ENCODE measurements around the gene IL1RL2. TPM values are rescaled to one million over a fixed set of nuclear protein-coding genes. Genes with fewer than 3 reads are reported as not detected.

Gene IL1RL2
- total and polyA plus RNA-seq, 4 donors = 0.35 to 1.3 (median 0.82) TPM

DNA sequence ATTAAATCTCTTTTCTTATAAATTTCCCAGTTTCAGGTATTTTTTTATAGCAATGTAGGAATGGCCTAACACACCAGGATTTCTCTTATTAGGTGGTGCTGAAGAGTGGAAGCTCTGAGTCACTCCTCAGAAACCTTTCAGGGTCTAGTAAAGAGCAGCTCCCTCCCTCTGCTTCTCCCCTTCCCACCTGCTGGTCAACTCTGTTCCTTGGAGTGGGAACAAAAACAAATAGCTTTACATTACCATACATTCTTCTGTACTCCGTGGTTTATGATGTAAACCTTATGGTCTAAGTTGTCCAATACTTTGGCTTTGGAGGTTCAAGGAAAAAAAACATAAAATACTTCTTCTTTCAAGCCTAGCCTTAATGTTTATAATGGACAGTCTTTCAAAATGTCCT is 47.0 kb upstream of the IL1RL2 start:
- no peak overlapping the region for H3K27ac ChIP-seq (ENCODE audit: low read depth in 1 of 2, low read length in 1 of 2)
- H3K4me1 ChIP-seq (ENCODE audit: control insufficient read depth in 5 of 5, insufficient read depth in 5 of 5, low read length in 5 of 5) = peaks cover 2 to 52% (median 18%) of the 10 kb centered on the region in 5 donors
- H3K9ac ChIP-seq (ENCODE audit: insufficient read depth in 1 of 2, low read length in 2 of 2) = peak overlapping the region in 1 of 2 donors; percentile 18
- ATAC-seq (ENCODE audit: insufficient read depth, low FRiP score) (no peak), DNase-seq (peak in 1 of 3 donors; percentile 25)
- no peak overlapping the region for H3K4me3 ChIP-seq
- TF ChIP-seq, protein P1, sequence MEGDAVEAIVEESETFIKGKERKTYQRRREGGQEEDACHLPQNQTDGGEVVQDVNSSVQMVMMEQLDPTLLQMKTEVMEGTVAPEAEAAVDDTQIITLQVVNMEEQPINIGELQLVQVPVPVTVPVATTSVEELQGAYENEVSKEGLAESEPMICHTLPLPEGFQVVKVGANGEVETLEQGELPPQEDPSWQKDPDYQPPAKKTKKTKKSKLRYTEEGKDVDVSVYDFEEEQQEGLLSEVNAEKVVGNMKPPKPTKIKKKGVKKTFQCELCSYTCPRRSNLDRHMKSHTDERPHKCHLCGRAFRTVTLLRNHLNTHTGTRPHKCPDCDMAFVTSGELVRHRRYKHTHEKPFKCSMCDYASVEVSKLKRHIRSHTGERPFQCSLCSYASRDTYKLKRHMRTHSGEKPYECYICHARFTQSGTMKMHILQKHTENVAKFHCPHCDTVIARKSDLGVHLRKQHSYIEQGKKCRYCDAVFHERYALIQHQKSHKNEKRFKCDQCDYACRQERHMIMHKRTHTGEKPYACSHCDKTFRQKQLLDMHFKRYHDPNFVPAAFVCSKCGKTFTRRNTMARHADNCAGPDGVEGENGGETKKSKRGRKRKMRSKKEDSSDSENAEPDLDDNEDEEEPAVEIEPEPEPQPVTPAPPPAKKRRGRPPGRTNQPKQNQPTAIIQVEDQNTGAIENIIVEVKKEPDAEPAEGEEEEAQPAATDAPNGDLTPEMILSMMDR (IDR thresholded peaks at IDR 0.05; ENCODE audit: control extremely low read depth, extremely low read depth) = no peak
- WGBS, 2 donors = 45 to 52% methylated on average over 1 of the region's 1 CpG
- H3K27me3 ChIP-seq (ENCODE audit: control insufficient read depth in 3 of 3, insufficient read depth in 3 of 3, low read length in 2 of 3) = no peaks in the 10 kb centered on the region
- H3K36me3 ChIP-seq (ENCODE audit: control insufficient read depth in 4 of 4, insufficient read depth in 4 of 4, low read length in 4 of 4) = peaks cover 0 to 18% (median 5%) of the 10 kb centered on the region in 4 donors
- H3K9me3 ChIP-seq (ENCODE audit: control insufficient read depth in 4 of 4, insufficient read depth in 3 of 4, low read length in 3 of 4) = peaks cover 0 to 10% (median 0%) of the 10 kb centered on the region in 4 donors

DNA sequence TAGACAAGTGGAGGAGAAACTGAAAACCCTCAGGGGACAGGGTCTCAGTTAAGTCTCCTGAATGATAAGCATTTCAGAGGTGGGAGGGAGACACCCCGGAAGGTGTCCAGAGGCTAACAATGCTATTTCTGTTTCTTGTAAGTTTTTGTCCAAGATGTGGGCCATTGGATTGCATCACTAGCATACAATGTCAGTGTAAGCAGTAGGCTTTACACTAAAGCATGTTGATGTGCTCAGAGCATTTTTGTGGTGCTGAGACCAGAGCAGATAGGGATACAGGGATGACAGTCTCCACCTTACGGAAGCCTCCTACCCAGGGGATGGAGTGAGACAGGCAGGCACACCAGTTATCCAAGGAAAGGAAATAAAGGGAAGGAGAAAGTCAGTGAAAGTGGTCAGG is 46.4 kb upstream of the IL1RL2 start:
- Histone ChIP-seq H3K9me3 (ENCODE audit: control insufficient read depth in 4 of 4, insufficient read depth in 3 of 4, low read length in 3 of 4) (peaks cover 0 to 14% (median 2%) of the 10 kb centered on the region in 4 donors), H3K9ac (ENCODE audit: insufficient read depth in 1 of 2, low read length in 2 of 2) (peak overlapping the region in 1 of 2 donors; percentile 91), H3K27me3 (ENCODE audit: control insufficient read depth in 3 of 3, insufficient read depth in 3 of 3, low read length in 2 of 3) (no peaks in the 10 kb centered on the region), H3K36me3 (ENCODE audit: control insufficient read depth in 4 of 4, insufficient read depth in 4 of 4, low read length in 4 of 4) (peaks cover 2 to 23% (median 8%) of the 10 kb centered on the region in 4 donors), H3K4me1 (ENCODE audit: control insufficient read depth in 5 of 5, insufficient read depth in 5 of 5, low read length in 5 of 5) (peaks cover 2 to 55% (median 21%) of the 10 kb centered on the region in 5 donors), H3K4me3 (no peak overlapping the region), H3K27ac (ENCODE audit: low read depth in 1 of 2, low read length in 1 of 2) (peak overlapping the region in 1 of 2 donors; percentile 5)
- DNase-seq (peak in 1 of 3 donors; percentile 29), ATAC-seq (ENCODE audit: insufficient read depth, low FRiP score) (no peak)
- TF ChIP-seq, protein P1 (IDR thresholded peaks at IDR 0.05; ENCODE audit: control extremely low read depth, extremely low read depth) = no peak
- 96% methylated on average over 2 of the region's 2 CpGs for WGBS, 2 donors

DNA sequence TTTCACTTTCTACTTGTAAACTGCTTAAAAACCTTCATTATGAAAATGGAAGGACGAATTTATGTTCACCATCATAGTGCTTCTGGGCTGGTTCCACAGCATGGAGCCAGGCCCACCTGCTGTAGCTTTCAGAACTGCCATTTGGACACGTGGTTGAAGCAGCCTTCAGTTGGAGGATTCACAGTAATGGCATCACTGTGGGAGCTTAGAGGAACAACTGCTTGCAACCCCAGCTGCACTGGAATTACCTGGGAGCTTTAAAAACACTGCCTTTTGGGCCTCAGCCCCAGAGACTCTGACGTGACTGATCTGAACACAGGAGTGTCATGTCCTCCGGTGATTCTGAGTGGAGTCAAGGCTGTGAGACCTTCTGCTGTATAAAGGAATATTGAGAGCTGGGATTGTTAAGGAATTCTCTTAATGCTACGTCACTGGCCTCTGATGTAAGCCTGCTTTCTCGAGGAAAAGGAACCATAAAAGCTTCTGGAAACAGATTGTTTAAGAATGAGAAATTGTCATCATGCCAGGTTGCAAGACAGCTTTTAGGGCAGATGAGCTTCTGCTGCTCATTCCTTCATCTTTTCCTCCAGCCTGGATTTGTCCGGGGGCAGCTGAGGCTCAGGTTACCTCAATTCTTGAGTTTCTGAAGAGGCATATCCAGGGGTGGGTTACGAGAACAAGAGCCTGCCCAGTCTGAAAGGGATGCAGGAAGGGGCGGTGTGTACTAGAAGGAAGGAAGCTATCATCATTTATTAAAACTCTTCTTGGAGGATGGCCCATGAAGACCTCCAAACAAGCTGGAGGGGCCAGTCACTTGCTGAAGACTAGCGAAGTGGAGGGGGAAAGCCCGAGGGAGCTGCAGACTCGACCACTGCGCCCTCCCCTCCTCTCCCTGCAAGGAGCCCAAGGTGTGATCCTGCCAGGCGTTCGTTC is 45.5 kb upstream of the IL1RL2 start:
- WGBS, 2 donors = 42 to 48% methylated on average over 15 of the region's 15 CpGs
- no peaks in the 10 kb centered on the region for H3K27me3 ChIP-seq (ENCODE audit: control insufficient read depth in 3 of 3, insufficient read depth in 3 of 3, low read length in 2 of 3)
- peaks cover 2 to 61% (median 21%) of the 10 kb centered on the region in 5 donors for H3K4me1 ChIP-seq (ENCODE audit: control insufficient read depth in 5 of 5, insufficient read depth in 5 of 5, low read length in 5 of 5)
- H3K27ac ChIP-seq (ENCODE audit: low read depth in 1 of 2, low read length in 1 of 2) = peak overlapping the region; percentile 85 to 95
- peak overlapping the region in 1 of 2 donors; percentile 91 for H3K9ac ChIP-seq (ENCODE audit: insufficient read depth in 1 of 2, low read length in 2 of 2)
- ATAC-seq (ENCODE audit: insufficient read depth, low FRiP score) (no peak), DNase-seq (peak; percentile 73 to 90 (median 88))
- peaks cover 7 to 29% (median 12%) of the 10 kb centered on the region in 4 donors for H3K36me3 ChIP-seq (ENCODE audit: control insufficient read depth in 4 of 4, insufficient read depth in 4 of 4, low read length in 4 of 4)
- peaks cover 0 to 19% (median 4%) of the 10 kb centered on the region in 4 donors for H3K9me3 ChIP-seq (ENCODE audit: control insufficient read depth in 4 of 4, insufficient read depth in 3 of 4, low read length in 3 of 4)
- TF ChIP-seq, protein P1 (IDR thresholded peaks at IDR 0.05; ENCODE audit: control extremely low read depth, extremely low read depth) = no peak
- peak overlapping the region; percentile 39 for H3K4me3 ChIP-seq
